Smooth muscle cell (in vitro differentiated cells): Measurements from ENCODE around the gene TMEM185A. TPM values are rescaled to one million over a fixed set of nuclear protein-coding genes. Genes with fewer than 3 reads are reported as not detected.
"Not testable (repeated sequence)": the region's sequence is repeated elsewhere in the genome, so short reads cannot be mapped to it uniquely, and the experiment has no call there.

ENCODE experiments used
- DNase-seq: peaks from one replicate; lab custom pipeline; 2025; ENCODE audit not compliant: unreplicated experiment; lab: John Stamatoyannopoulos, UW
- H2AFZ ChIP-seq: fragments of 200-600 bp; sonication (generic); 2 replicates; pipeline ENCODE4 v1.6.0; 2016; ENCODE audit warnings: antibody characterized with exemption, low read depth, mild to moderate bottlenecking
- H3F3A ChIP-seq: fragments of 200-600 bp; sonication (generic); 2 replicates; pipeline ENCODE4 v1.6.0; 2017; ENCODE audit warnings: antibody characterized with exemption, low read depth
- H3K27ac ChIP-seq: fragments of 200-600 bp; sonication (generic); 2 replicates; pipeline ENCODE4 v1.5.1; 2016; ENCODE audit warnings: low read depth, mild to moderate bottlenecking
- H3K27me3 ChIP-seq: fragments of 200-600 bp; sonication (generic); 2 replicates; pipeline ENCODE4 v1.6.1; 2016; ENCODE audit warnings: low read depth, mild to moderate bottlenecking
- H3K36me3 ChIP-seq: fragments of 200-600 bp; sonication (generic); 2 replicates; pipeline ENCODE4 v1.5.1; 2016; ENCODE audit warnings: low read depth
- H3K4me1 ChIP-seq: fragments of 200-600 bp; sonication (generic); 2 replicates; pipeline ENCODE4 v1.5.1; 2016; ENCODE audit warnings: low read depth
- H3K4me2 ChIP-seq: fragments of 200-600 bp; sonication (generic); 2 replicates; pipeline ENCODE4 v1.6.0; 2016; ENCODE audit warnings: mild to moderate bottlenecking
- H3K4me3 ChIP-seq: fragments of 200-600 bp; sonication (generic); 2 replicates; pipeline ENCODE4 v1.5.1; 2016; ENCODE audit warnings: mild to moderate bottlenecking
- H3K79me2 ChIP-seq: fragments of 200-600 bp; sonication (generic); 2 replicates; pipeline ENCODE4 v1.6.0; 2016; ENCODE audit warnings: low read depth, mild to moderate bottlenecking
- H3K9ac ChIP-seq: fragments of 200-600 bp; sonication (generic); 2 replicates; pipeline ENCODE4 v1.6.0; 2016; ENCODE audit warnings: low read depth
- H3K9me3 ChIP-seq: fragments of 200-600 bp; sonication (generic); replicated peaks from 2 replicates; pipeline ENCODE4 v1.5.1; 2016; ENCODE audit warnings: low read depth
- H4K20me1 ChIP-seq: fragments of 200-600 bp; sonication (generic); 2 replicates; pipeline ENCODE4 v1.6.0; 2016; ENCODE audit warnings: low read depth
- WGBS: methylation state at CpG from one replicate; pipeline ENCODE4 v1.1.7; 2016; ENCODE audit warnings: low lambda C conversion rate; 5-methylcytosine and 5-hydroxymethylcytosine counted together
- polyA plus RNA-seq: library from polyadenylated mRNA; unstranded; fragments of >200 nt; fragmentation: Nextera tagmentation; extraction: Ambion mirVana; gene quantifications from 2 replicates; pipeline ENCODE4 v1.2.1, GENCODE V29; 2016
- total RNA-seq: library from RNA; depleted of rRNA; stranded (reverse); fragments of >200 nt; gene quantifications from 2 replicates; pipeline ENCODE4 v1.2.3, GENCODE V29; 2014
- TF ChIP-seq, protein P1 (sequence below): fragments of 200-600 bp; sonication (generic); IDR thresholded peaks from 2 replicates; pipeline ENCODE4 v1.5.1; 2017; ENCODE audit warnings: borderline replicate concordance, mild to moderate bottlenecking, antibody characterized with exemption; ENCODE audit not compliant: insufficient read depth, poor library complexity, severe bottlenecking

The TMEM185A gene
- total and polyA plus RNA-seq, 2 experiments from 2014 or later, result 33.4 to 38.6 TPM

DNA sequence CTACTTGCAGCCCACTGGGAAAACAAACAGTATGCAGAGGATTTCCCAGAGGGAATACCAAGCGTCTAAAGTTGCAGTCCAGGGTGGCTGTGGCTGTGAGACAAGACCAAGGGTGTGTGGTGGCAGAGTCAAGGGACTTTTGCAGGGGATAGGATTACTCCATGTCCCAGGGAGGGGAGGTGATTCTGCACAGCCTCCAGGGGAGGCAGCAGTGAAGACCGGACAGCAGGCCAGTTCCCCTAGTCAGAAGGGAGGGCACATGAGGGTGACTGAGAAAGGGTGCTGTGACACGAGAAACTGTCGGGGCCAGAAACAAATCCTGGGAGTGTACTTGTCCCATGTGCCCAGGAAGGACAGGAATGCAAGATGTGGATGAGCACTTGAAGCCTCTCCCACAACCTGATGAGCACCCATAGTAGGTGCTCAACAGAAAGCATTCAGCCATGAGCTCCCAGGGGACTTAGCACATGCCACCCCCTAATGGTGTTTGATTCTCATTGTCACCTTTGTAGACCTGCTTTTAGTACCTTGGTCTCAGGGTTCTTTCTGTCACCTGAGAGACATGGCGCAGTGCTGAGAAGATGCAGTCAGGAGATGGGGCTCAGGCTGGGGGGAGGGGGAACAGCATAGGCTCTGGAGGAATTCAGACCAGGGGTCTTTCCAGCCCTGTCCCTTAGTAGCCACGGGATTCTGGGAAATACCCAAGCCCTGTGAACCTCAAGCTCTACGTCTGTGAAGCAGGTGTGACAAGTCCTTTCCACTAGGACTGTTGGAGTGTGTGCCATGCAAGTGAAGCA, 63.8 kb downstream of the TMEM185A start:
- Histone ChIP-seq H3K9ac (no peak overlapping the region), H3K27ac (no peak overlapping the region), H3K27me3 (no peaks in the 10 kb centered on the region), H3K79me2 (no peaks in the 10 kb centered on the region), H3K4me1 (no peaks in the 10 kb centered on the region), H3K4me2 (no peak overlapping the region), H3K9me3 (no peaks in the 10 kb centered on the region), H3F3A (no peaks in the 10 kb centered on the region), H2AFZ (no peak overlapping the region), H3K36me3 (no peaks in the 10 kb centered on the region), H3K4me3 (no peak overlapping the region), H4K20me1 (no peaks in the 10 kb centered on the region)
- TF ChIP-seq, protein P1, sequence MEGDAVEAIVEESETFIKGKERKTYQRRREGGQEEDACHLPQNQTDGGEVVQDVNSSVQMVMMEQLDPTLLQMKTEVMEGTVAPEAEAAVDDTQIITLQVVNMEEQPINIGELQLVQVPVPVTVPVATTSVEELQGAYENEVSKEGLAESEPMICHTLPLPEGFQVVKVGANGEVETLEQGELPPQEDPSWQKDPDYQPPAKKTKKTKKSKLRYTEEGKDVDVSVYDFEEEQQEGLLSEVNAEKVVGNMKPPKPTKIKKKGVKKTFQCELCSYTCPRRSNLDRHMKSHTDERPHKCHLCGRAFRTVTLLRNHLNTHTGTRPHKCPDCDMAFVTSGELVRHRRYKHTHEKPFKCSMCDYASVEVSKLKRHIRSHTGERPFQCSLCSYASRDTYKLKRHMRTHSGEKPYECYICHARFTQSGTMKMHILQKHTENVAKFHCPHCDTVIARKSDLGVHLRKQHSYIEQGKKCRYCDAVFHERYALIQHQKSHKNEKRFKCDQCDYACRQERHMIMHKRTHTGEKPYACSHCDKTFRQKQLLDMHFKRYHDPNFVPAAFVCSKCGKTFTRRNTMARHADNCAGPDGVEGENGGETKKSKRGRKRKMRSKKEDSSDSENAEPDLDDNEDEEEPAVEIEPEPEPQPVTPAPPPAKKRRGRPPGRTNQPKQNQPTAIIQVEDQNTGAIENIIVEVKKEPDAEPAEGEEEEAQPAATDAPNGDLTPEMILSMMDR, result no peak
- 78% methylated on average over 7 of the region's 7 CpGs for WGBS
- DNase-seq, result no peak

DNA sequence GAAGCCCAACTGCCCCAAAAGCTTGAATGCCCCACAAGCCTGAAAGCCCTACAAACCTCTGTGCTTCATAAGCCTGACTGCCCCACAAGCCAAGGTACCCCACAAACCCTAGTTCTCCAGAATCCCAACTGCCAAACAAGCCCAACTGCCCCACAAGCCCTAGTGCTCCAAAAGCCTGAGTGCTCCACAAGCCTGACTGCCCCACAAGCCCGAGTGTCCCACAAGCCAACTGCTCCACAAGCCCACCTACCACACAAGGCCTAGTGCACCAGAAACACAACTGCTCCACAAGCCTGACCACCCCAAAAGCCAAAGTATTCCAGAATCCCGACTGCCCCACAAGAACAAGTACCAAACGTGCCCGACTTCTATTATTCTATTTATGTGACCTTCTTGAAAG, 68.2 kb downstream of the TMEM185A start:
- Histone ChIP-seq H3K4me2 (no peak overlapping the region), H3F3A (no peaks in the 10 kb centered on the region), H3K4me1 (no peaks in the 10 kb centered on the region), H3K27me3 (no peaks in the 10 kb centered on the region), H2AFZ (no peak overlapping the region), H4K20me1 (no peaks in the 10 kb centered on the region), H3K27ac (no peak overlapping the region), H3K79me2 (no peaks in the 10 kb centered on the region), H3K4me3 (no peak overlapping the region), H3K9ac (no peak overlapping the region), H3K36me3 (no peaks in the 10 kb centered on the region), H3K9me3 (no peaks in the 10 kb centered on the region)
- WGBS, result 82% methylated on average over 4 of the region's 4 CpGs
- TF ChIP-seq, protein P1, result no peak
- DNase-seq, result no peak

DNA sequence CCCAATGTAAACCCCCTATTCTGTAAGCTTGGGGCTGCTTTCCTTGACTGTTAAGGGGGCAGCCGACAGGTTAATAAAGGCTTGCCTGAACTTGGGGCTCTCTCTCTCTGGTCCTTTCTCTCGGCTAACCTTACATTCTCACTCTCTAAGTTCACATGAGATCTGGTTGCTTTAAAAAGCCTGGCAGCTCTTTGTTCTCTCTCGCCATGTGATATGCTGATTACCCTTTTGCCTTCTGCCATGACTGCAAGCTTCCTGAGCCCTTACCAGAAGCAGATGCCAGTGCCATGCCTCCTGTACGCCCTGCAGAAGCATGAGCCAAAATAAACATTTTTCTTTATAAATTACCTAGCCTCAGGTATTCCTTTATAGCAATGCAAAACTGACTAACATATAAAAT, 76.3 kb downstream of the TMEM185A start:
- not testable (repeated sequence) for H3K4me3 ChIP-seq, H3K4me2 ChIP-seq, H3K27ac ChIP-seq, H4K20me1 ChIP-seq, H3K9me3 ChIP-seq, H3K36me3 ChIP-seq, H2AFZ ChIP-seq, DNase-seq, H3K27me3 ChIP-seq, H3F3A ChIP-seq, H3K4me1 ChIP-seq, H3K9ac ChIP-seq, H3K79me2 ChIP-seq
- no CpG with 5 or more reads among the region's 4 CpGs for WGBS

DNA sequence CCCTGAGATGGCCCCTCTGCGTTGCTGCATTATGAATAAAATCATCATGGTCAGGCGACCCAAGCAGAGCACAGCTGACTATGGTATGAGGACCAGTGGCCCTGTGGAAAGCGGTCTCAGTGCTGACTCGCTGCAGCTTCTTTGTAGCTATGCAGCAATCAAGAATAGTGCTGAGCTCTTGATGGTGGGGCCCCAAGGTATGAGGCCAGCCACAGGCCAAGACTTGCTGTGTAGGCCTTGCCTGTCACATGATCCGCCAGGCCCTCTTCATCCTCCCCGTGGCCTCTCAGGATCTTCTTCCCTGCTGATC, 79.7 kb downstream of the TMEM185A start:
- H3K4me2 ChIP-seq, H3K4me1 ChIP-seq, H3K36me3 ChIP-seq, H3F3A ChIP-seq, H3K4me3 ChIP-seq, H3K79me2 ChIP-seq, H3K27me3 ChIP-seq, DNase-seq, H3K9me3 ChIP-seq, H4K20me1 ChIP-seq, H3K9ac ChIP-seq, H2AFZ ChIP-seq, H3K27ac ChIP-seq: not testable (repeated sequence)
- 86% methylated on average over 2 of the region's 6 CpGs for WGBS

DNA sequence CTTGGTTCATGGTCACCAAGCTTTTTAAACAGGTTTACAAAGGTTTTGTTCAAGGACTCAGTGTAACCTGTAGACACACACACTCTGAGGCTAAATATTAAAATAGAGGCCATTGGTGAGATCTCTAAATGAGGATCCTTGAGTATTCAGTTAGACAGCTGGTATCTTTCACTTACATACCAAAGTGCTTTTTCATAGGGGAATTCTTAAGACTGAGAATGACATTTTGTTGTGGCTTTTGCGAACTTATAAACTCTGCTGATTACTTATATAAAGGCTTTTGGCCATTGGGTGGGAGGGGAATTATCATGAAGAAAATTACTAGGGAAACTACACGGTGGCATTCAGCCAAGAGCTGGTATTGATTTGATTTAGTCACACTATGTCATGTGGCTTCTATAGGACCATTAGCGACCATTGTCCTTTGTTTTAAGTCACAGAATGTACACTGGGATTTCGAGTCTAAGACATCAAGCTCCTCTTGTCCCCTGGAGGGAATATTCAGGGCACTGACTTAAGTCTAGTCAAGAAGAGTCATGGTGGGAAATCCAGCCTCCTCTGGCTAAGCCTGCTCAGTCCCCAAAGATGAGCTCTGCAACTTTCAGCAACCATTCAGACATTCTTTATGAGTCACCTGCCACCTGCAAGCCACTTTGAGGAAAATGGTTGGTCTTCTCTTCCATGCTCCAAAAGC, 80.2 kb downstream of the TMEM185A start:
- not testable (repeated sequence) for H3F3A ChIP-seq, H3K9ac ChIP-seq, H3K27me3 ChIP-seq, H4K20me1 ChIP-seq, H3K27ac ChIP-seq, H3K79me2 ChIP-seq, H3K4me2 ChIP-seq, H3K4me1 ChIP-seq, H2AFZ ChIP-seq, H3K4me3 ChIP-seq, DNase-seq, H3K9me3 ChIP-seq, H3K36me3 ChIP-seq
- WGBS, result no CpG with 5 or more reads among the region's 4 CpGs

DNA sequence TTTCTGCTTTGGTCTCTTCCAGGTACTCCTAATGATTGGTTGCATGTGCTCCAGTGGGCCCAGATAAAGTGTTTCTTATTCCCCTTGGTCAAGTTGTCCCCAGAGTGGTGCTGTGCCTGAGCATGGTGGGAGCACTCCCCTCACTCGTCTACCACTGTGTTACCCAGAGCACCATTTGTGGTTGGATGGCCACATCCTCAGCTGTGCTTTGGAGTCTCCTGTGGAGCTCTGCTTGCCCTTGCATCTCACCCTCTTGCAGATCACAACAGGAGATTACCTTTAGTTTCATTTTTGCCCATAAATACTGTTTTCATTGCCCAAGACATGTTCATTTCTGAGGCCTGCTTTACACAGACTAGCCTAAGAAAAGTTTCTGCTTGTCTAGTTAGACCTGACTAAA, 81.1 kb downstream of the TMEM185A start:
- H3K4me1 ChIP-seq, H3K36me3 ChIP-seq, H3K27ac ChIP-seq, H2AFZ ChIP-seq, H3K4me3 ChIP-seq, H3K4me2 ChIP-seq, H3K27me3 ChIP-seq, H4K20me1 ChIP-seq, H3K9ac ChIP-seq, H3K79me2 ChIP-seq, DNase-seq, H3K9me3 ChIP-seq, H3F3A ChIP-seq: not testable (repeated sequence)
- 91% methylated on average over 1 of the region's 1 CpG for WGBS

DNA sequence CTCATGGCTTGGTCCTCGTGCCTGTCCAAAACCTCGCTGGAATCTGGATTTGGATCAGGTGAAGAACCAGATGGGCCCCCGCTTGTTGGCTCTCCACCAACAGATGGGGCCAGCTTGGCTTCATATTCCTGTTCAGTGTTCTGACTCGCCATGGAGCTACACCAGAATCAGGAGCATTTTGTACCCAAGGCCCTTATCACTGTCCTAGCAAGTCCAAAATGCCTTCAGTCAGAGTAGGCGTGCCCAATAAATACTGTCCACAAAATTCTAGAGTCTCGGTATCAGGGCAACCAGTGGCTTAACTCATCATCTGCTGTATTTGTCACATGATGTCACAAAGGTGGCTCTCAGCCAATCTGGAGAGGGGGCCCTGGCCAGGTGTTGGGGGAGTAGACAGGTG, 81.9 kb downstream of the TMEM185A start, which contains the start of gene HSFX3:
Gene HSFX3, minus strand, starts transcription at position 224 of the 400 bp plus-strand sequence. Its CDS starts 72 bp downstream, at position 152.
- not testable (repeated sequence) for H4K20me1 ChIP-seq, H3K4me3 ChIP-seq, H3K27ac ChIP-seq, H2AFZ ChIP-seq, H3F3A ChIP-seq, H3K79me2 ChIP-seq, H3K4me2 ChIP-seq, DNase-seq, H3K4me1 ChIP-seq, H3K9ac ChIP-seq, H3K9me3 ChIP-seq, H3K27me3 ChIP-seq, H3K36me3 ChIP-seq
- 77% methylated on average over 2 of the region's 6 CpGs for WGBS
